OCI-LY3 (cell line): Measurements from ENCODE around the gene ITPR1.

Experiments
- H2AFZ ChIP-seq: fragments of 200-600, 300-600 bp; shearing (Covaris generic); 2 replicates; pipeline ENCODE4 v1.6.0; 2014; ENCODE audit warnings: antibody characterized with exemption, low read depth, low read length
- H3K27ac ChIP-seq: fragments of 200-600, 300-600 bp; sonication (generic); 2 replicates; pipeline ENCODE4 v1.5.1; 2014; ENCODE audit warnings: mild to moderate bottlenecking, low read length, moderate library complexity, mixed read lengths
- H3K27me3 ChIP-seq: fragments of 200-600, 300-600 bp; sonication (generic); 2 replicates; pipeline ENCODE4 v1.6.1; 2014; ENCODE audit warnings: low read depth, low read length, mixed read lengths
- H3K36me3 ChIP-seq: fragments of 200-600, 300-600 bp; sonication (generic); replicated peaks from 2 replicates; pipeline ENCODE3; 2014; ENCODE audit warnings: low read depth, low read length, mixed read lengths
- H3K4me1 ChIP-seq: fragments of 300-600, 200-600 bp; sonication (generic); 2 replicates; pipeline ENCODE4 v1.6.1; 2014; ENCODE audit warnings: low read length, mixed read lengths
- H3K4me2 ChIP-seq: fragments of 200-600, 300-600 bp; sonication (generic); 2 replicates; pipeline ENCODE4 v1.6.1; 2014; ENCODE audit warnings: low read length, mixed read lengths
- H3K4me3 ChIP-seq: fragments of 300-600, 200-600 bp; sonication (generic); 2 replicates; pipeline ENCODE4 v1.5.1; 2014; ENCODE audit warnings: antibody characterized with exemption, mild to moderate bottlenecking, low read length, moderate library complexity
- H3K79me2 ChIP-seq: fragments of 300-600, 200-600 bp; shearing (Covaris generic); 2 replicates; pipeline ENCODE4 v1.6.1; 2014; ENCODE audit warnings: mild to moderate bottlenecking, low read length, mixed read lengths
- H3K9ac ChIP-seq: fragments of 300-600, 200-600 bp; shearing (Covaris generic); 2 replicates; pipeline ENCODE4 v1.6.0; 2014; ENCODE audit warnings: mild to moderate bottlenecking, low read length, moderate library complexity
- H3K9me3 ChIP-seq: fragments of 200-600, 300-600 bp; shearing (Covaris generic); 2 replicates; pipeline ENCODE4 v1.6.1; 2014; ENCODE audit warnings: low read length, mixed read lengths; ENCODE audit not compliant: insufficient read depth
- H4K20me1 ChIP-seq: fragments of 200-600, 300-600 bp; sonication (generic); 2 replicates; pipeline ENCODE4 v1.6.1; 2016; ENCODE audit warnings: low read length, mixed read lengths; ENCODE audit not compliant: insufficient read depth
- EZH2phosphoT487 ChIP-seq: fragments of 200-600 bp; shearing (Covaris generic); IDR thresholded peaks from 2 replicates; pipeline ENCODE4 v1.6.1; 2018; ENCODE audit warnings: antibody characterized with exemption, mixed run types, low read depth
- TF ChIP-seq, protein P1 (sequence below): fragments of 200-600, 300-600 bp; sonication (generic); IDR thresholded peaks from 2 replicates; pipeline ENCODE4 v1.5.1; 2014; ENCODE audit warnings: antibody characterized with exemption, low read length, low read depth

Gene ITPR1

GRCh38 chr3:4812591-4812990 lies 319.4 kb downstream of the ITPR1 start:
- peaks cover 31% of the 10 kb centered on the region for H3K27me3 ChIP-seq
- no peaks in the 10 kb centered on the region for H3K36me3 ChIP-seq
- H3K79me2 ChIP-seq: no peaks in the 10 kb centered on the region
- no peaks in the 10 kb centered on the region for H4K20me1 ChIP-seq
- H3K4me3 ChIP-seq: no peak overlapping the region
- H3K4me1 ChIP-seq: no peaks in the 10 kb centered on the region
- H3K9ac ChIP-seq: no peak overlapping the region
- H3K27ac ChIP-seq: no peak overlapping the region
- H3K4me2 ChIP-seq: no peak overlapping the region
- TF ChIP-seq EZH2phosphoT487: no peak
- TF ChIP-seq, protein P1, sequence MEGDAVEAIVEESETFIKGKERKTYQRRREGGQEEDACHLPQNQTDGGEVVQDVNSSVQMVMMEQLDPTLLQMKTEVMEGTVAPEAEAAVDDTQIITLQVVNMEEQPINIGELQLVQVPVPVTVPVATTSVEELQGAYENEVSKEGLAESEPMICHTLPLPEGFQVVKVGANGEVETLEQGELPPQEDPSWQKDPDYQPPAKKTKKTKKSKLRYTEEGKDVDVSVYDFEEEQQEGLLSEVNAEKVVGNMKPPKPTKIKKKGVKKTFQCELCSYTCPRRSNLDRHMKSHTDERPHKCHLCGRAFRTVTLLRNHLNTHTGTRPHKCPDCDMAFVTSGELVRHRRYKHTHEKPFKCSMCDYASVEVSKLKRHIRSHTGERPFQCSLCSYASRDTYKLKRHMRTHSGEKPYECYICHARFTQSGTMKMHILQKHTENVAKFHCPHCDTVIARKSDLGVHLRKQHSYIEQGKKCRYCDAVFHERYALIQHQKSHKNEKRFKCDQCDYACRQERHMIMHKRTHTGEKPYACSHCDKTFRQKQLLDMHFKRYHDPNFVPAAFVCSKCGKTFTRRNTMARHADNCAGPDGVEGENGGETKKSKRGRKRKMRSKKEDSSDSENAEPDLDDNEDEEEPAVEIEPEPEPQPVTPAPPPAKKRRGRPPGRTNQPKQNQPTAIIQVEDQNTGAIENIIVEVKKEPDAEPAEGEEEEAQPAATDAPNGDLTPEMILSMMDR: no peak
- no peaks in the 10 kb centered on the region for H3K9me3 ChIP-seq
- H2AFZ ChIP-seq: no peak overlapping the region

GRCh38 chr3:4813909-4814304 lies 320.8 kb downstream of the ITPR1 start:
- TF ChIP-seq EZH2phosphoT487: no peak
- TF ChIP-seq, protein P1: no peak
- Histone ChIP-seq H3K27ac (no peak overlapping the region), H3K4me2 (no peak overlapping the region), H3K9ac (no peak overlapping the region), H4K20me1 (no peaks in the 10 kb centered on the region), H3K36me3 (no peaks in the 10 kb centered on the region), H3K4me1 (no peaks in the 10 kb centered on the region), H3K27me3 (peaks cover 18% of the 10 kb centered on the region), H3K9me3 (no peaks in the 10 kb centered on the region), H3K79me2 (no peaks in the 10 kb centered on the region), H2AFZ (no peak overlapping the region), H3K4me3 (no peak overlapping the region)

- Histone ChIP-seq H3K27me3 (peaks cover 15% of the 10 kb centered on the region), H3K36me3 (no peaks in the 10 kb centered on the region), H2AFZ (no peak overlapping the region), H3K9me3 (no peaks in the 10 kb centered on the region), H4K20me1 (no peaks in the 10 kb centered on the region), H3K4me2 (no peak overlapping the region), H3K27ac (no peak overlapping the region), H3K4me3 (no peak overlapping the region), H3K9ac (no peak overlapping the region), H3K4me1 (no peaks in the 10 kb centered on the region), H3K79me2 (no peaks in the 10 kb centered on the region)
- TF ChIP-seq, protein P1: no peak
- no peak for TF ChIP-seq EZH2phosphoT487
These were observed 321.3 kb downstream of the ITPR1 start for GRCh38 chr3:4814305-4814903.

- H3K4me2 ChIP-seq: no peak overlapping the region
These were observed 321.9 kb downstream of the ITPR1 start for GRCh38 chr3:4814904-4815574.

More at GRCh38 chr3:4814904-4815574, 321.9 kb downstream of the ITPR1 start:
- no peak overlapping the region for H3K4me3 ChIP-seq
- H3K27me3 ChIP-seq: peaks cover 10% of the 10 kb centered on the region
- no peak overlapping the region for H2AFZ ChIP-seq
- H3K79me2 ChIP-seq: no peaks in the 10 kb centered on the region
- H3K4me1 ChIP-seq: no peaks in the 10 kb centered on the region
- H3K36me3 ChIP-seq: no peaks in the 10 kb centered on the region
- H3K9me3 ChIP-seq: no peaks in the 10 kb centered on the region
- no peak overlapping the region for H3K9ac ChIP-seq
- TF ChIP-seq EZH2phosphoT487: no peak
- H3K27ac ChIP-seq: no peak overlapping the region
- H4K20me1 ChIP-seq: no peaks in the 10 kb centered on the region
